Bronchial epithelial cell (primary cell): ENCODE measurements around the gene ALS2. TPM values are rescaled to one million over a fixed set of nuclear protein-coding genes. Genes with fewer than 3 reads are reported as not detected.
A peak's percentile ranks its signal among the peaks of the same experiment; 100 is the strongest.

Source experiments
- DNase-seq: peaks from one replicate; pipeline ENCODE4 v3.0.0-alpha.2; 2010; ENCODE audit warnings: low read depth
- FAIRE-seq: peaks from 2 replicates; lab custom pipeline; 2011; peaks lifted over from hg19 to GRCh38; lab: Jason Lieb, UNC
- H3K27me3 ChIP-seq: 2 replicates; pipeline ENCODE4 v1.5.1; 2011; ENCODE audit warnings: low read length; ENCODE audit not compliant: control insufficient read depth, insufficient read depth
- H3K36me3 ChIP-seq: 2 replicates; pipeline ENCODE4 v1.5.1; 2011; ENCODE audit warnings: low read length; ENCODE audit not compliant: control insufficient read depth, insufficient read depth
- H3K4me3 ChIP-seq: 2 replicates; pipeline ENCODE4 v1.5.1; 2011; ENCODE audit warnings: mild to moderate bottlenecking, low read depth, low read length, control low read depth
- total RNA-seq: library from RNA; depleted of rRNA; stranded (reverse); fragments of >200 nt; gene quantifications from 2 replicates; pipeline ENCODE4 v1.2.1, GENCODE V29; 2014
- TF ChIP-seq, protein P1 (sequence below): IDR thresholded peaks from 2 replicates; pipeline ENCODE4 v1.5.1; 2011; ENCODE audit warnings: mild to moderate bottlenecking, moderate library complexity, low read length, control low read depth, inconsistent platforms; ENCODE audit not compliant: insufficient read depth, severe bottlenecking

ALS2 gene
- total RNA-seq, 1 donor from 2014 or later: 21.1 TPM

DNA sequence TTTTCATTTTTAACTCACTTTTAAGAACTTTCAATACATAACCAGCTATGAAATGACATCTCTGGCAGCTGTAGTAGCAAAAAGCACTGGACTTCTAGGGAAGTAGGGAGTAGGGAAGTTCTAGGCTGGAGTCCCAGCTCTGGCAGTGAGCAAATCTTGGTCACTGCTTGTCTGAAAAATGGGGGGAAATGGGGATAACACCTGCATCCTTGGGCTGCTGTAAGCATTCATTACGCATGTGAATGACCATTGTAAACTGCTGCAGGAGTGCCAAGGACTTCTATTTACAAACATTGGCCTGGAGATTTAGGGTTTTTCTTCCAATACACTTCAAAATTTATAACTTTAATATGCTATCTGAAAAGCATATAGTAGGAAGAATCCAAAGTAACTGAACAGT lies 81.3 kb downstream of the ALS2 start:
- TF ChIP-seq, protein P1, sequence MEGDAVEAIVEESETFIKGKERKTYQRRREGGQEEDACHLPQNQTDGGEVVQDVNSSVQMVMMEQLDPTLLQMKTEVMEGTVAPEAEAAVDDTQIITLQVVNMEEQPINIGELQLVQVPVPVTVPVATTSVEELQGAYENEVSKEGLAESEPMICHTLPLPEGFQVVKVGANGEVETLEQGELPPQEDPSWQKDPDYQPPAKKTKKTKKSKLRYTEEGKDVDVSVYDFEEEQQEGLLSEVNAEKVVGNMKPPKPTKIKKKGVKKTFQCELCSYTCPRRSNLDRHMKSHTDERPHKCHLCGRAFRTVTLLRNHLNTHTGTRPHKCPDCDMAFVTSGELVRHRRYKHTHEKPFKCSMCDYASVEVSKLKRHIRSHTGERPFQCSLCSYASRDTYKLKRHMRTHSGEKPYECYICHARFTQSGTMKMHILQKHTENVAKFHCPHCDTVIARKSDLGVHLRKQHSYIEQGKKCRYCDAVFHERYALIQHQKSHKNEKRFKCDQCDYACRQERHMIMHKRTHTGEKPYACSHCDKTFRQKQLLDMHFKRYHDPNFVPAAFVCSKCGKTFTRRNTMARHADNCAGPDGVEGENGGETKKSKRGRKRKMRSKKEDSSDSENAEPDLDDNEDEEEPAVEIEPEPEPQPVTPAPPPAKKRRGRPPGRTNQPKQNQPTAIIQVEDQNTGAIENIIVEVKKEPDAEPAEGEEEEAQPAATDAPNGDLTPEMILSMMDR: no peak
- Histone ChIP-seq H3K27me3 (no peaks in the 10 kb centered on the region), H3K4me3 (no peak overlapping the region), H3K36me3 (no peaks in the 10 kb centered on the region)
- no peak for DNase-seq
- FAIRE-seq: no peak

DNA sequence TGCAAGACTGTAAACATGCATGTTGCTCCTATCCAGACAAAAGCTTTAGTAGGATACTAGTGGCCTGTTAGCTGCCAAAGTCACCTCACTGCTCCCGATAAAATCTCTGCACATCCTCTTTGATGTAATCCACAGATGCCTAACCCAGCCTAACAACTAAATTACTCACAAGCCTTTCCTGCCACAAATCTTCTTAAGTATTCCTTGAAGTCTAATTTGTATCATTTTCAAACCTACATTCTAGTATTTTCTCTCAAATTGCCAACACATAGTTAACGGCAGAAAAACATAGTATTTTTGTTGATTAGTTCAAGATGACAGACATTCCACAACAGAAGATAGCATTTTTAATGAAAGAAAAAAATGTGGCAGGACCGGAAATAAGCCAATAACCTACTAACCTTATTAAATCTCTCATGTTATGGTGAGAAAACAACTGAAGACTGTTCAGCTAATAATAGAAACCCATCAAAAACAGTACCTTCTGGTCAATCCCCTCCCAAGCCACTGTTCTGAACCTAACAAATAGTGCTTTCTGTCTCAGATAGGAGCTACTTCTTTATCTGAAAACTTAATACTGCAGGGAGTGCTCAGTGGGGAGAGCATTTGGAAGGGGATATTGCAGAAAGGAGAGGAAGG lies 82.0 kb downstream of the ALS2 start, which contains the start of gene MPP4:
TSS of gene MPP4 (minus strand) at position 57 of the 639 bp plus-strand sequence. CDS start 4,690 bp downstream, outside the sequence.
- Histone ChIP-seq H3K27me3 (no peaks in the 10 kb centered on the region), H3K4me3 (no peak within 1 kb of the TSS), H3K36me3 (no peaks in the 10 kb centered on the region)
- TF ChIP-seq, protein P1: no peak
- DNase-seq (peak; percentile 23), FAIRE-seq (no peak)

DNA sequence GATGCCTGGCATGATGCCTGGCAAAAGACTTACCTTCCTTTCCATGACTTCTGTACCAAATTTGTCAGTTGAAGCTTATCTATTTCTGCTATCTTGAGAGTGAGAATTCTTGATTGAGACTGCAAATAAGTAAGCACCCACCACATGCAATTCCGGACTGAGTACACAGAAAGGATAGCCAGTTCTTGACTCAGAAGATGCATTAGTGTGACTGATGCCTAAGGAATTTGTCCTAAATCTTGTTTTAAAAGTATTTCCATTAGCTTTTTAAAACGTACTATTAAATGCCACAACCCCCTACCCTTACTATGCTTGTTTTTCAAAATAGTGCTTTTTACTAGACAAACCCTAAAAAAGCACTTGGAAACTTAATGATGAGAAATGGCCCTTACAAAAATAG lies 82.8 kb downstream of the ALS2 start:
- Histone ChIP-seq H3K4me3 (no peak overlapping the region), H3K36me3 (no peaks in the 10 kb centered on the region), H3K27me3 (no peaks in the 10 kb centered on the region)
- TF ChIP-seq, protein P1: no peak
- no peak for FAIRE-seq
- DNase-seq: peak; percentile 28

DNA sequence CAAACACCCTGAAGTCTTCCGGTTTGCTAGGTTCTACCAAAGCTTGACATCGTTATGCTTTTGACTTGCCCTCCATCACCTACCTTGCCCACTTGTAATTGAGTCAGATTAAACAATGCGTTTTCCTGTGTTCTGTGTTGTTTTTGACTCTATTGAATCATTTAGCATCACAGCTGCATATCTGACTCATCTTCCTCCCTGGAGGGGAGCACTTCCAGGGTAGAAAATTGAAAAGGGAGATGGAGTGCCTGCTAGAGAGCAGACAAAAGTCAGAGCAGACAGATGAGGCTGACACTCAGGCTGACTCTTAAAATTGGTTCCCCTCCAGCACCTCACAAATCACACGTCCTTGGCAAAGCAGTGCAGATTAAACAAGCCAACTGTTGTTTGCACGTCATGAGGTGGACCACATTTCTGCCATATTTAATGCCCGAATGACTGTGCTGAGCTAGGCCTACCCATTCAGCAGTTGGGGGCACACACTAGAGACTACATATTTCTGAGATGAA lies 84.5 kb downstream of the ALS2 start:
- Histone ChIP-seq H3K36me3 (no peaks in the 10 kb centered on the region), H3K4me3 (no peak overlapping the region), H3K27me3 (no peaks in the 10 kb centered on the region)
- TF ChIP-seq, protein P1: no peak
- DNase-seq (peak; percentile 72), FAIRE-seq (no peak)

DNA sequence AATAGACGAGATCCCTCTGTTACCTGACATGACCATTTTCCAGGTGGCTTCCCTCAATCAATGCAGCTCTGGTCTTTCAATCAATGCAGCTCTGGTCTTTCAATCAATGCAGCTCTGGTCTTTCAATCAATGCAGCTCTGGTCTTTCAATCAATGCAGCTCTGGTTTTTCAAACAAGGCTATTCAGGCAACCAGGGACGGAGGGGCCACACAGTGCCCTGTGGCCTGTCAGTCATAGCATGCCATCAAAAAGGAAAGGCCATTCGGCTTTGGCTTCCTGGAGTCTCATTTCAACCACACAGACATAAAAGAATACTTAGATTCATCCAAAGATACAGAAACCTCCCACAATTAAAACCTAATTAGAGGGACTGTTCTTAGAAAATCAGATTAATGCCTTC lies 95.6 kb downstream of the ALS2 start:
- Histone ChIP-seq H3K36me3 (no peaks in the 10 kb centered on the region), H3K27me3 (no peaks in the 10 kb centered on the region), H3K4me3 (no peak overlapping the region)
- no peak for FAIRE-seq
- TF ChIP-seq, protein P1: no peak
- no peak for DNase-seq

DNA sequence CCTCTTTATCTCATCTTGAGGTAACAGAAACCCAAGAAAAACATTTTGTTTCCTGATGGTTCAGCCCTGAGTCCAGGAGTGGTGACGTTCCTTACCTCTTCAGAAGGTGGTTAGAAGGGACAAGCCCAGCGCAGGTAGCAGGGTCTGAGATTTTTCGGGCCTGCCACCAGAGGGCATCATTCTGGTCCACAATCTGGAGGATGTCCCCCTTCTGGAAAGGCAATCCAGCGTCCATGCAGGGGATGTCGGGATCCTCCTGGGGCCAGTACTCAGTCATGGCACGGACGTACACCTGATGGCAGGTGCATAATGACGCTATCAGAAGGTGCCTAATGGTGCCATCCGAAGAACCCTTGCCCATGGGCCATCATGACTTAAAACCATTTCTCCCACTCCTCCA lies 100.0 kb downstream of the ALS2 start:
- TF ChIP-seq, protein P1: peak; percentile 47
- H3K4me3 ChIP-seq: no peak overlapping the region
- DNase-seq: peak; percentile 11
- no peak for FAIRE-seq
- no peaks in the 10 kb centered on the region for H3K27me3 ChIP-seq
- no peaks in the 10 kb centered on the region for H3K36me3 ChIP-seq
